ENCODE measurements around the gene CFAP54.
A peak's percentile ranks its signal among the peaks of the same experiment; 100 is the strongest.
"Not testable (repeated sequence)": the region's sequence is repeated elsewhere in the genome, so short reads cannot be mapped to it uniquely, and the experiment has no call there.

The CFAP54 gene

DNA sequence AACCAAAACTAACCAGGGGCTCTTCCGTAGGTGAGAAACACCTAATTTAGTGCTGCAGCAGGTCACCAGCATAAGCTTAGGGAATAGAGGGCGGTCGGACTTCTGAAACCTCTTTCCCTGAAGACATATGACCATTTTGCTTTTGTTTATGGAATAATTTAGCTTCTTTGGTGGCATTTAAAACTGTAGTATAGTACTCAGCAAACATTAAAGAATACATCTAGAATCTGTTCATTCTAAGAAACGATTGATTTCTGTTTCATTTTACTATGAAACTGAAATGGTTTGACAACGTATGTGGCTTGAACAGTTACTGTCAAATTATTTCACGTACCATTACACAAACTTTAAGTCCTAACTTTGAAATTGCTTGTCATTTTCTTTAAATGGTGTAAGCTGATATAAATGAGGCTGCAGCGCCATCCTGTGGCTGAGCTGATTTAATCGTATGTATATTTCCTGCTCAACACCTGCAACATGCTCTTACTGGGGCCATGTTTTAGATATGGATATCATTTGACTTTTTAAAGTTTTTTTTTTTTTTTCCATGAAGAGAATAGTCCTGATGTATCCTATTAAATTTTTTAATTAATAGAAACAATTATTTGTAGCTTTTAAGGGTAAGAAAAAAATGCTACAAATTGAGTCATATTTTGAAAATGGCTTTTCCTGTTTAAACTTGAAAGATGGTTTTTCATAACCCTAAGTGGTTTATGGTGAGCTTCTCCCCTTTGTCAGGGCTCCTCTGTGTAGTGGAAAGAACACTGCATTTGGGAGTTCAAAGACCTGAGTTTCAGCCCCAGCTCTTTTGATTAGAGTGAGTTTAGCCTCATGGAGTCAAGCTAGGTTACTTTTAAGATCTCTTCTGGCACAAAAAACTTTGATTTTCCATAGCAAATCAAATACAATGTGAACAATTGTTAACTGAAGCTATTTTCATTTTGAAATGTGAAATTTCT is 27.4 kb downstream of the CFAP54 start:
- DNase-seq: peak; percentile 82 to 83

DNA sequence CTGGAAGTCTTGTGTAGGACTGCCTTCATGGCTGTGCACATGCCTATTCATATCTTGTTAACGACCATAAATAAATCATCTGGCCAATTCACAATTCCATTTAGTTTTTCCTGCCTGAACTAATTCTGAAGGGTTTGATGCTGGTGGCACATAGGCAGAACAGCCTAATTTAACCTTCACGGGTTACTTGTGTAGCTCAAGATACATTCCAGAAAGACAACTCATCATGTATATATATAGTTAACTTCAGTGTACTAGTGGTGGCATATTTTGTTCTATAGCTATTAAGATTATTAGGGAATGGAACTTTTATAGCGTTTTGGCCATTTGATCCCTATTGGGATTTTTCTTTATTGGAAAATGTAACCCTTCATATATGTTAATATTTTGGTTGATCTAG is 31.4 kb downstream of the CFAP54 start:
- DNase-seq: no peak

GRCh38 chr12:96521895-96522682 is 32.7 kb downstream of the CFAP54 start:
- DNase-seq: no peak

DNA sequence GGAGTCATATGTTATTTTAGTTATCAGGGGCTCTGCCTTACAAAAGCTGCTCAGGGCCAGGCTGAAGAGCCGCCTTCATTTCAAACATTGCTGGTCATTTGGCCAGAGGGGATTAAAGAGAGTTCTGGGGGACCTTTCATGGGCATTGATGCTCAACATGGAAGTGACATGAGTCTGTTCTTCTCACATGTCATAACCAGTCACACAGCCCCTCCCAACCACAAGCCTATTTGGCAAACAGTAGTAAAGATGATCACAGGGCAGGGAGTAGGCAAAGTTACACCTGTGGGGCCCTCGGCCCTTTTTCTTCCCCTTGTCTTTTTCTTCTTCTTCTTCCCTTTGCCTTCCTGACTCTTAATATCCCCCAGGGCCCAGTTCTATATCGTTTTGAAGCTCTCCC is 33.3 kb downstream of the CFAP54 start:
- no peak for DNase-seq

- no peak for DNase-seq
Measured at GRCh38 chr12:96526110-96526509, 36.7 kb downstream of the CFAP54 start.

GRCh38 chr12:96529912-96530311 is 40.5 kb downstream of the CFAP54 start:
- DNase-seq: no peak

DNA sequence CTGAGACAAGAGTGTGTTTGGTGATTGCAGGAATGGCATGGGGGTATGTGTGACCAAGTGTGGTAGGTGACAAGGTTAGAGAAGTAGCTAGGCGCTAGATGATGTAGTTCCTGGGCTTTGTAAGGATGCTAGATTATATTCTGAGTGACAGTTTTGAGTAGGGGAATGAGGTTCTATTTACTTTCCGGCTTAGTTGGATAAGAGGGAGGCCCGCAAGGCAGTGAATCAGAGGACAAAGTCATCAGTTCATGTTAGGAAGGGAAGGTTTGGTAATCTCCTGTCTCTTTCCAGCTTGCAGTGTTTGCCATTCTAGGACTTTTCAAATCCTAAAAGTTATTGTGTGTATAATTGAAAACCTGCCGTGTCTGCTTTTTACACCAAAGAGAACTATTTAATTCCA is 45.0 kb downstream of the CFAP54 start:
- DNase-seq: no peak

- no peak for DNase-seq
Measured at GRCh38 chr12:96548384-96548783, 59.0 kb downstream of the CFAP54 start.

- no peak for DNase-seq
Measured at GRCh38 chr12:96549341-96549740, 60.0 kb downstream of the CFAP54 start.

- no peak for DNase-seq
Measured at GRCh38 chr12:96570579-96570978, 81.2 kb downstream of the CFAP54 start.

DNA sequence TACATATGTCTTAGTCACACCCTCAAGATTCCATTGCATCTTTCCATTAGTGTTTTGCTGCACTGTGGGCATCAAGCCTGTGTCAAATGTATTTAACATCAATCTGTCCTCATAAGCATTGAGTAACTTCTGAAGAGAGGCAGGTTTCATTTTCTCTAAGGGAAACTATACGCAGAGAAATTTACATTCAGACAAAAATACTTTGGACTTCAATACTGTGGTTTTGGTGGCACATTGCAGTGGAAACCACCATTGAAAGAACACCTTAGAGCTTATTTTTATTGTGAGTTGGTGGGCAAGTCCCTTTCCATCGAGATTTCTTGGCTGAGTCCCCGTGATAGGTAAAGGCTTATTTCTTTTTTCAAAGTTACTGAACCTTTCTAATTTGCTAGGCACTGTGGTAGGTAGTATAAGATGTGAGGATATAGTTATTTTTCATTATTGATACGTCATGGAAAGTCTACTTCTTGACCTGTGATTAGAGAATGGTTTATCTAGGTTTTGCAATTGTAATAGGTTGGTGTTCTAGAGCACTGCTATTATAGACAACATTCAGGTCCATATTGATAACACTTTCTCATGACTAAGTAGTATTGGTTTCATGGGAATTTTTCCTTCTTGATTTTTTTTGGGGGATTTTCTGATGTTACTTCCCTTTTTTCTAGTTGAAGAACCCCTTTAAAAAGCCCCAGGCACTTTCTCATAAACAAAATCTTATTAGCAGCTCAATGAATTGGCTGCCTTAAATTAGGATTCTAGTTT is 81.9 kb downstream of the CFAP54 start:
- peak in 1 of 2 donors; percentile 3 for DNase-seq

- DNase-seq: no peak
Measured at GRCh38 chr12:96578526-96579125, 89.2 kb downstream of the CFAP54 start.

DNA sequence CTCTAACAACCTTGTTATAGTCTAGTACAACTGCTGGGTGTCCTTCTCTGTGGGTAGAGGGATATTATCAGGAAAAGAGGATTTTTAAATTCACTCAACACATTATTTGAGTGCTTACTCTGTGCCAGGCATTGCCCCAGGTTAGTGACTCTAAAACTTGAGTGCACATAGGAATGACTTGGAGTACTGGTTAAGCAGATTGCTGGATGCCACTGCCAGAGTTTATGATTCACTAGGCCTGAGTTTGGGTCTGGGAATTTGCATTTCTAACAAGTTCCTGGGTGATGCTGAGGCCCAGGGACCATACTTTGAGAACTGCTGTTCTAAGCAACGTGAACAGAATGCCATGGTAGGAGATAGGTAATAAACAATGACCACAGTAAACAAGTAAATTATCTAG is 96.6 kb downstream of the CFAP54 start:
- no peak for DNase-seq

- no peak for DNase-seq
Measured at GRCh38 chr12:96587691-96588090, 98.3 kb downstream of the CFAP54 start.

GRCh38 chr12:96590970-96591369 is 101.6 kb downstream of the CFAP54 start:
- DNase-seq: no peak

DNA sequence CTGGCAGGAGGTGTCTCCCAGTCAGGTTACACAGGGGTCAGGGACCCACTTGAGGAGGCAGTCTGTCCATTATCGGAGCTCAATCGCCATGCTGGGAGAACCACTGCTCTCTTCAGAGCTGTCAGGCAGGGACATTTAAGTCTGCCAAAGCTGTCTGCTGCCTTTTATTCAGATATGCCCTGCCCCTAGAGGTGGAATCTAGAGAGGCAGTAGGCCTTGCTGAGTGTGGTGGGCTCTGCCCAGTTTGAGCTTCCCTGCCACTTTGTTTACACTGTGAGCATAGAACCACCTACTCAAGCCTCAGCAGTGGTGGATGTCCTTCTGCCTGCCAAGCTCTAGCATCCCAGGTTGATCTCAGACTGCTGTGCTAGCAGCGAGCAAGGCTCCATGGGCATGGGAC is 115.0 kb downstream of the CFAP54 start:
- not testable (repeated sequence) for DNase-seq

GRCh38 chr12:96605684-96606083 is 116.3 kb downstream of the CFAP54 start:
- no peak for DNase-seq

DNA sequence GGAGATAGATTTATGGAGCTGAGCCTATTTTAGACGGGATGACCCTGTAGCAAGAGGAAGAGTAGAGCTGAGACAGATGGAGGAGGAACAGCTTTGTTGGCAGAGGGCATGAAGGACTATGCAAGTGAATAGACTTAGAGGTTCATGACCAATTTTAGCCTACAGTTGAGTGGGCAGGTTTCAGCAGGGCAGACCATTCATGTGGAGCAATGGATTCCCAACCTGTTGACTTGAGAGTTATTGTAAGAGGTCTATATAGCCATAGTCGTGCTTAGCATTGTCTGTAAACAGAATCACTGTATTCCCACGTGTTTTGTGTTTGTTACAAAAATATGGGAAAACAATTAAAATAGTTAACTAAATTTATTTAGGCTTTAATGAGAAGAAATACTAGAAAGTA is 116.8 kb downstream of the CFAP54 start:
- no peak for DNase-seq

DNA sequence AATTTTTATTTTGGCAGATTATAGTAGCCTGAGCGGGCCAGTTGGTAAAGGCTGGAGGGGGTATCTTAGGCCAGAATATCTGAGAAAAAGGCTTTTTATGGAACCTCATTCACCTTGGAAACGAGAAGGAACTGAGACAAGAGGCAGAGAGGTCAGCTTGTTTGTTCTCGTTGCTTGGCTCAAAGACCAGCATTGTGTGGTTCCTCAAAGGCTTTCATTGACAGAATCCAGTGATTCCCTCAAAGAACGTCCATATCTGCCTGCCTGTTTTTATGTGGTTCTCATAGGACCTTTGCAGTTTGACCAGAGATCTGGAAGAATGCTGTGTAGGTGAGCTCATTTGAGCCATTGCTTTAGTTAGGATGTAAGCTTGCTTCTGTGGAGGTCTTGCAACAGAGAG is 117.3 kb downstream of the CFAP54 start:
- DNase-seq: no peak

- no peak for DNase-seq
Measured at GRCh38 chr12:96617178-96617577, 127.8 kb downstream of the CFAP54 start.

DNA sequence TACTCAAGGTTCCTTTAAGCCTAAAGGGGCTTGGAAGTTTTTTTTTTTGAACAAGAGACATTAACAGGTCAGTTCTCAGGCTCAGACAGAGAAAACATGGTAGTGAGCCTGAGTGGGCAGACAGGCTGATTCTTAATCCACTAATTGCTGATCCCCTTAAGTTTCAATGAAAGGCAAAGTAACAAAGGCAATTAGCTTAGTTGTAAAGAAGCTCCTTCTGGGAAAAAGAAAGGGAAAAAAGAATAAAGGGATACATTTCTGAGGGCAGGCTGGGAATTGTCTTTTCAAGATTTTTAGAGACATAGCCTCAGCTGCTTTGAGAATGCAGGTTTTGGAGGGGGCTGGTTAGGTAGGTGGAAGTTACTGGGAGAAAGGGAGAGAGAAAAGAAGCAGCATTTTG is 133.8 kb downstream of the CFAP54 start:
- no peak for DNase-seq

GRCh38 chr12:96623656-96624217 is 134.4 kb downstream of the CFAP54 start:
- DNase-seq: no peak
